C4-2B (cell line): ENCODE measurements around the gene GLYAT.

Experiments
- H3K27ac ChIP-seq: fragments of 450-650 bp; 2 replicates; pipeline ENCODE4 v1.5.1; 2017
- CTCF ChIP-seq: fragments of 450-650 bp; conservative IDR thresholded peaks from 2 replicates; pipeline ENCODE4 v1.5.1; 2017; ENCODE audit warnings: mild to moderate bottlenecking
- ZFX ChIP-seq: fragments of 450-650 bp; IDR thresholded peaks from 2 replicates; pipeline ENCODE4 v1.6.1; 2017

GLYAT gene

DNA sequence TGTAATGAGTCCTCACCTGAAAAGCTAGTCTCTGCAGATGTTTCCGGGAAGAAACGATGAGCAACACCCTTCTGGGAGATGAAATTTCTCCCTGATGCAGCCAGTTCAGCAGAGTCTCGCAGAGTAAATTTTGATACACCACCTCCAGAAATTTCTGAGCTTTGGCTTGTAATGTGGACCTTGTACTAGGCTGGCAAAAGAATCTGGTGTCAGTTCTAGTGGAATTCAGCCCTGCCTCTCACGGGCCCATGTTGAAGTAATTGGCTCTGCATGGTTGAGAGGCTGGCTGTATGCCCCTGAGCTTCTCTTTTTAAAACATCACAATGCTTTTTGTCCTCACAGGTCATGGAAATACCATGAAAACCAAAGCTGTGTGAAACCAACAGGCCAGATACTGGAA, at the start of gene GLYAT:
Gene GLYAT (minus strand): TSS at position 125 of the 400 bp plus-strand sequence. CDS start 7,447 bp downstream, outside the sequence.
- no peak for TF ChIP-seq ZFX
- no peak for TF ChIP-seq CTCF
- H3K27ac ChIP-seq, result no peak within 1 kb of the TSS

DNA sequence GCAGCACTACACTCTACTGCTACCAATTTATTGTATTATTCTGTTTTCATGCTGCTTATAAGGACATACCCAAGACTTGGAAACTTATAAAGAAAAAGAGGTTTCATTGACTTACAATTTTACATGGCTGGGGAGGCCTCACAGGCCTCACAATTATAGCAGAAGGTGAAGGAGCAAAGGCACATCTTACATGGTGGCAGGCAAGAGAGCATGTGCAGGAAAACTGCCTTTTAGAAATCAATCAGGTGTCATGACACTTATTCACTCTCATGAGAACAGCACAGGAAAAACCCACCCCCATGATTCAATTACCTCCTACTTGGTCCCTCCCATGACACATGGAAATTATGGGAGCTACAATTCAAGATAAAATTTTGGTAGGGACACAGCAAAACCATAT, 49.6 kb upstream of the GLYAT start:
- no peak for TF ChIP-seq ZFX
- no peak for TF ChIP-seq CTCF
- H3K27ac ChIP-seq, result no peak overlapping the region

DNA sequence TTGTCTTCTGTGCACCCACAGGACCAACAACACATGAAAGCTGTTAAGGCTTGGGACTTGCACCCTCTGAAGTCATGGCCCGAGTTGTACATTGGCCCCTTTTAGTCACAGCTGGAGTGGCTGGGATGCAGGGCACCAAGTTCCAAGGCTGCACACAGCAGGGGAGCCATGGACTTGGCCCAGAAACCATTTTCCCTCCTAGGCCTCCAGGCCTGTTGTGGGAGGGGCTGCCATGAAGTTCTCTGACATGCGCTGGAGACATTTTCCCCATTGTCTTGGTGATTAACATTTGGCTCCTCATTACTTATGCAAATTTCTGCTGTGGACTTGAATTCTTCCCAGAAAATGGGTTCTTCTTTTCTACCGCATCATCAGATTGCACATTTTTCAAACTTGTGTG, 48.8 kb upstream of the GLYAT start:
- no peak for TF ChIP-seq CTCF
- no peak for TF ChIP-seq ZFX
- H3K27ac ChIP-seq, result no peak overlapping the region

DNA sequence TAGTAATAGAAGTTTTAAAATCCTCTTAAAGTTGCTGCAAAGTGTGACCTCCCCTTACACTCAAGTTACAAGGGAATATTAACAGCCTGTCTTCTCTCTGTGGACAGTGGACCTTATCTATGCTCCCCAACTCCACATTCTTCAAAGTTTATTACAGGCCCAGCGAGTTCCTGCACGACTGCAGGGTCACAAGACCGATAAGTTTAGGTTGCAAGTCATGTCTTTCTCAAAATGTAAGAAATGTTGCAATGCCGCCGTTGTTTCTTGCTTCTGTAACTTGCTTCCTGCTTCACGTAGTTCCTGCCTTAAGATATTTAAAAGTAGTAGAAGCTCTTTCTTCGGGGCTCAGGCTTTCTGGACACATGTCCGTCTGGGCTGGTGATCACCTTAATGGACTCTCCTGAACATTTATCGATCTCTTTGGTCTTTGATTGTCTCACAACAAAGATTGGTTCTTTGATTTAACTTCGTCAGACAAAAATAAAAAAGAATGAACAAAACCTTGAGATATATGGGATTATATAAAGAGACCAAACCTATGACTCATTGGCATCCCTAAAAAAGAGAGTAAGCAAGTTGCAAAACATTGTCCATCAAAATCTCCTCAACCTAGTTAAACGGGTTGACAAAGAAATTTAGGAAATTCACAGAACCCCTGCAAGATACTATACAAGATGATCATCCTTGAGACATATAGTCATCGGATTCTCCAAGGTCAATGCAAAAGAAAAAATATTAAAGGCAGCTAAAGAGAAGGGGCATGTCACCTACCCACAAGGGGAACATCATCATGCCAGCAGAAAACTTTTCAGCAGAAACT, 45.4 kb upstream of the GLYAT start:
- TF ChIP-seq CTCF, result no peak
- no peak for TF ChIP-seq ZFX
- H3K27ac ChIP-seq, result no peak overlapping the region

DNA sequence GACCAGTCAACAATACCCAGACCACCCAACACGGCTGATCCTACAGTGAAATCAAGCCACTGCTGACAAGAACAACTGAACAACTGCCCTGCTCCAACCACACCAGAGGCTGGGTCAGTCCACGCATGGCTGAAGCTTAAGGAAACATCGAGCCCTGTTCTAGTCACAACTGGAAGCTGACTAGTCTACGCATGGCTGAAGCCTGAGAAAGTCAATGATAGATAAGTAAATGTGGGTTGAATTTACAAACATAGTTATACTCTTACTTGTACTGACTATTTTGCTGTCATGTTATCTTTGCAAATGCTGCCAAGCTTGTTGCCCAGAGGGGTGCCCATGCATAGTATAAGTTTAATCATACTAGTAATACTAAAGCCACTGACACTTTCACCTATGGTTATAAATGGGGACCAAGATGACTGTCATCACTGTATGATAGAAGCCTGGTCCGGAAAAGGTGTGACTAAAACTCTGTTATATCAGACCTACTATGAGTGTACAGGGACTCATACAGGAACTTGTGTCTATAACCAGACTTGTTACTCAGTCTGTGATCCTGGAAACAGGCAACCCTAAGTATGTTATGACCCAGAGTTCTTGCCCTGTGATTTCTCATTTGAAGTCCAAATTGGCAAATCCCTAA, 43.4 kb upstream of the GLYAT start:
- TF ChIP-seq CTCF (no peak), ZFX (no peak)
- no peak overlapping the region for H3K27ac ChIP-seq

GRCh38 chr11:58774164-58774593, 42.4 kb upstream of the GLYAT start:
- H3K27ac ChIP-seq, result no peak overlapping the region
- no peak for TF ChIP-seq CTCF
- no peak for TF ChIP-seq ZFX

- H3K27ac ChIP-seq, result no peak overlapping the region; the same call in 1 of the 2 replicates
- TF ChIP-seq CTCF, result no peak
- no peak for TF ChIP-seq ZFX
These were observed 41.6 kb upstream of the GLYAT start for GRCh38 chr11:58773337-58773736.
